H1 (cell line): ENCODE measurements around the gene PTPRH.
A peak's percentile ranks its signal among the peaks of the same experiment; 100 is the strongest.

Source experiments
- CTCF ChIP-seq, 3 experiments: IDR thresholded peaks; 1 replicate in 2 of 3; 2 replicates in 1 of 3; pipeline versions ENCODE4 v1.5.1 to v1.6.1; 2011; ENCODE audit warnings: low read length in 3 of 3, mild to moderate bottlenecking in 3 of 3, inconsistent platforms in 2 of 3, low read depth in 1 of 3, moderate library complexity in 1 of 3; ENCODE audit not compliant: insufficient read depth in 1 of 3; ENCODE audit errors: control extremely low read depth in 1 of 3
- EP300 ChIP-seq, 2 experiments: IDR thresholded peaks; 1 replicate in 1 of 2; 2 replicates in 1 of 2; pipeline ENCODE4 v1.6.1; 2011 to 2012; ENCODE audit warnings: low read depth in 2 of 2, low read length in 2 of 2, mild to moderate bottlenecking in 2 of 2, borderline replicate concordance in 1 of 2, inconsistent platforms in 1 of 2, moderate library complexity in 1 of 2
- FOSL1 ChIP-seq: IDR thresholded peaks from 2 replicates; pipeline ENCODE4 v1.6.1; 2011; ENCODE audit warnings: mild to moderate bottlenecking, low read depth, low read length, moderate library complexity; ENCODE audit not compliant: insufficient read depth
- KDM1A ChIP-seq: fragments of 200-600, 300-600 bp; sonication (generic); IDR thresholded peaks from 2 replicates; pipeline ENCODE4 v1.7.1; 2016; ENCODE audit warnings: mild to moderate bottlenecking, low read length, borderline replicate concordance
- RXRA ChIP-seq: IDR thresholded peaks from 2 replicates; pipeline ENCODE4 v1.6.1; 2011; ENCODE audit warnings: low read depth, mild to moderate bottlenecking, low read length, moderate library complexity; ENCODE audit not compliant: insufficient read depth

- TF ChIP-seq CTCF (IDR thresholded peaks at IDR 0.05; ENCODE audit: control extremely low read depth in 1 of 3, insufficient read depth in 1 of 3, low read depth in 1 of 3, low read length in 3 of 3) (peak in 2 of 3 experiments; percentile 10 to 14; a peak in 1 of 4 replicates), FOSL1 (no peak), RXRA (no peak), EP300 (IDR thresholded peaks at IDR 0.05; ENCODE audit: borderline replicate concordance in 1 of 2, low read depth in 2 of 2, low read length in 2 of 2) (no peak; a peak in 1 of 3 replicates), KDM1A (no peak)
Measured at GRCh38 chr19:55146705-55147273, 62.5 kb downstream of the PTPRH start.
